Measurements from ENCODE around the gene MRPL12.

MRPL12 gene

GRCh38 chr17:81682565-81683207 is 20.5 kb upstream of the MRPL12 start:
- Histone ChIP-seq H3K79me1 (replicated peaks; ENCODE audit: low read length, poor library complexity, severe bottlenecking) (peaks cover 10% of the 10 kb centered on the region), H2BK15ac (ENCODE audit: low read depth, poor library complexity, severe bottlenecking) (no peak overlapping the region), H2AFZ (ENCODE audit: low read depth, low read length) (no peak overlapping the region), H2BK120ac (ENCODE audit: low read depth, low read length) (no peak overlapping the region), H3K36me3 (ENCODE audit: control insufficient read depth in 1 of 2, insufficient read depth in 2 of 2, low read depth in 1 of 2, low read length in 2 of 2) (peaks cover 31 to 40% of the 10 kb centered on the region in 2 experiments), H3K9me3 (ENCODE audit: control insufficient read depth, low read length) (no peaks in the 10 kb centered on the region), H3K27me3 (ENCODE audit: control insufficient read depth in 1 of 2, insufficient read depth in 1 of 2, low read length in 2 of 2) (no peaks in the 10 kb centered on the region), H3K4me2 (ENCODE audit: low read length, poor library complexity, severe bottlenecking) (peak overlapping the region; percentile 69), H2BK12ac (ENCODE audit: low read length in 2 of 2) (no peak overlapping the region), H3K4me1 (ENCODE audit: control insufficient read depth, insufficient read depth, low read depth, low read length) (peaks cover 40% of the 10 kb centered on the region), H4K91ac (ENCODE audit: low read length) (peak overlapping the region; percentile 54), H3K9ac (ENCODE audit: low read length) (peak overlapping the region; percentile 92), H4K8ac (ENCODE audit: low read length) (peak overlapping the region; percentile 81), H3K23ac (ENCODE audit: low read length in 2 of 2) (no peak overlapping the region), H3K27ac (ENCODE audit: low read length, poor library complexity, severe bottlenecking) (peak overlapping the region; percentile 85), H3K4me3 (ENCODE audit: insufficient read depth in 1 of 2, low read depth in 1 of 2, low read length in 2 of 2) (peak overlapping the region; percentile 85 to 89), H3K4ac (ENCODE audit: low read depth in 1 of 2, low read length in 2 of 2) (peak overlapping the region in 1 of 2 experiments; percentile 92), H3K18ac (ENCODE audit: low read depth in 1 of 2, low read length in 2 of 2) (peak overlapping the region in 1 of 2 experiments; percentile 66), H2AK5ac (ENCODE audit: low read length, severe bottlenecking) (peak overlapping the region; percentile 50), H2BK5ac (ENCODE audit: low read depth, low read length, poor library complexity, severe bottlenecking) (peak overlapping the region; percentile 87), H3K14ac (ENCODE audit: low read length in 2 of 2) (no peak overlapping the region)
- DNase-seq, result peak; percentile 50
- 43% methylated on average over 19 of the region's 19 CpGs for WGBS

DNA sequence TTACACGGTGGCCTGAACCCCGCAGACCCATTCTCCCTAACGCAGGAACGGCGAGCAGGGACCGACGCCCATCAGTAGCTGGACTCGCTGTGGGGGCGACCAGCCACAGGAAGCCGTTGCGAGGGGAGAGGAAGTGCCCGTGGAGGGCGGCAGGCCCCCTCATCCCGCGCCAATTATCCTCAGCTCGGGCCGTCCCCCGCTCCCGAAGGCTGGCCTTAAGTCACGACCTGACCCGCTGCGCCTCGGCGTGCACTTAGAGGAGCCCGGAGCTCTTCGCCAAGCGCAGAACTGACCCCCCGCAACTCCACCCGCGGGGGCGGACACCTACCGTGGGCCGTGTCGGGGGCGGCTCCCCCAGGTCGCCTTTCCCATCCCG is 20.0 kb upstream of the MRPL12 start:
- WGBS, result 1% methylated on average over 37 of the region's 37 CpGs
- Histone ChIP-seq H3K36me3 (ENCODE audit: control insufficient read depth in 1 of 2, insufficient read depth in 2 of 2, low read depth in 1 of 2, low read length in 2 of 2) (peaks cover 36 to 45% of the 10 kb centered on the region in 2 experiments), H2BK120ac (ENCODE audit: low read depth, low read length) (no peak overlapping the region)

GRCh38 chr17:81683584-81684441 is 19.4 kb upstream of the MRPL12 start, which contains the start of the genes ARL16 and HGS:
Gene ARL16 (minus strand): TSS chr17:81683797. CDS start chr17:81683753, 44 bp downstream.
Gene HGS (plus strand): TSS chr17:81684011. CDS start chr17:81684067, 56 bp downstream.
- DNase-seq, result peak; percentile 99
- Histone ChIP-seq H3K27ac (ENCODE audit: low read length, poor library complexity, severe bottlenecking) (peak within 1 kb of the TSS; percentile 85), H3K23ac (ENCODE audit: low read length in 2 of 2) (peak within 1 kb of the TSS in 1 of 2 experiments; percentile 70), H3K4ac (ENCODE audit: low read depth in 1 of 2, low read length in 2 of 2) (peak within 1 kb of the TSS; percentile 83 to 92), H3K36me3 (ENCODE audit: control insufficient read depth in 1 of 2, insufficient read depth in 2 of 2, low read depth in 1 of 2, low read length in 2 of 2) (peaks cover 42 to 51% of the 10 kb centered on the region in 2 experiments), H3K79me1 (replicated peaks; ENCODE audit: low read length, poor library complexity, severe bottlenecking) (peaks cover 8% of the 10 kb centered on the region), H3K14ac (ENCODE audit: low read length in 2 of 2) (peak within 1 kb of the TSS; percentile 41 to 85), H3K4me1 (ENCODE audit: control insufficient read depth, insufficient read depth, low read depth, low read length) (peaks cover 40% of the 10 kb centered on the region), H2AK5ac (ENCODE audit: low read length, severe bottlenecking) (peak within 1 kb of the TSS; percentile 50), H4K8ac (ENCODE audit: low read length) (peak within 1 kb of the TSS; percentile 81), H2BK5ac (ENCODE audit: low read depth, low read length, poor library complexity, severe bottlenecking) (peak within 1 kb of the TSS; percentile 87), H4K91ac (ENCODE audit: low read length) (peak within 1 kb of the TSS; percentile 80), H2BK15ac (ENCODE audit: low read depth, poor library complexity, severe bottlenecking) (peak within 1 kb of the TSS; percentile 17), H2BK12ac (ENCODE audit: low read length in 2 of 2) (peak within 1 kb of the TSS in 1 of 2 experiments; percentile 39), H3K9ac (ENCODE audit: low read length) (peak within 1 kb of the TSS; percentile 92), H3K4me2 (ENCODE audit: low read length, poor library complexity, severe bottlenecking) (peak within 1 kb of the TSS; percentile 92), H2BK120ac (ENCODE audit: low read depth, low read length) (peak within 1 kb of the TSS; percentile 68), H2AFZ (ENCODE audit: low read depth, low read length) (peak within 1 kb of the TSS; percentile 77), H3K4me3 (ENCODE audit: insufficient read depth in 1 of 2, low read depth in 1 of 2, low read length in 2 of 2) (peak within 1 kb of the TSS; percentile 88 to 89), H3K9me3 (ENCODE audit: control insufficient read depth, low read length) (no peaks in the 10 kb centered on the region), H3K27me3 (ENCODE audit: control insufficient read depth in 1 of 2, insufficient read depth in 1 of 2, low read length in 2 of 2) (no peaks in the 10 kb centered on the region), H3K18ac (ENCODE audit: low read depth in 1 of 2, low read length in 2 of 2) (peak within 1 kb of the TSS; percentile 70 to 84)
- WGBS, result under 1% methylated on average over 108 of the region's 112 CpGs

More for the DNA sequence above, 20.0 kb upstream of the MRPL12 start:
- Histone ChIP-seq H3K14ac (ENCODE audit: low read length in 2 of 2) (peak overlapping the region in 1 of 2 experiments; percentile 15), H3K4me2 (ENCODE audit: low read length, poor library complexity, severe bottlenecking) (peak overlapping the region; percentile 69), H2AK5ac (ENCODE audit: low read length, severe bottlenecking) (peak overlapping the region; percentile 50), H2AFZ (ENCODE audit: low read depth, low read length) (peak overlapping the region; percentile 77), H3K4ac (ENCODE audit: low read depth in 1 of 2, low read length in 2 of 2) (peak overlapping the region; percentile 83 to 92), H2BK15ac (ENCODE audit: low read depth, poor library complexity, severe bottlenecking) (no peak overlapping the region), H3K79me1 (replicated peaks; ENCODE audit: low read length, poor library complexity, severe bottlenecking) (peaks cover 10% of the 10 kb centered on the region), H3K27ac (ENCODE audit: low read length, poor library complexity, severe bottlenecking) (peak overlapping the region; percentile 85), H3K18ac (ENCODE audit: low read depth in 1 of 2, low read length in 2 of 2) (peak overlapping the region; percentile 44 to 66), H2BK12ac (ENCODE audit: low read length in 2 of 2) (peak overlapping the region in 1 of 2 experiments; percentile 39), H3K9ac (ENCODE audit: low read length) (peak overlapping the region; percentile 92), H3K4me3 (ENCODE audit: insufficient read depth in 1 of 2, low read depth in 1 of 2, low read length in 2 of 2) (peak overlapping the region; percentile 85 to 89), H4K91ac (ENCODE audit: low read length) (peak overlapping the region; percentile 54), H3K27me3 (ENCODE audit: control insufficient read depth in 1 of 2, insufficient read depth in 1 of 2, low read length in 2 of 2) (no peaks in the 10 kb centered on the region), H3K9me3 (ENCODE audit: control insufficient read depth, low read length) (no peaks in the 10 kb centered on the region), H3K4me1 (ENCODE audit: control insufficient read depth, insufficient read depth, low read depth, low read length) (peaks cover 38% of the 10 kb centered on the region), H3K23ac (ENCODE audit: low read length in 2 of 2) (peak overlapping the region in 1 of 2 experiments; percentile 70), H4K8ac (ENCODE audit: low read length) (peak overlapping the region; percentile 81), H2BK5ac (ENCODE audit: low read depth, low read length, poor library complexity, severe bottlenecking) (peak overlapping the region; percentile 87)
- no peak for DNase-seq
